ENCODE measurements around the gene PSMB10. TPM values are rescaled to one million over a fixed set of nuclear protein-coding genes. Genes with fewer than 3 reads are reported as not detected.

PSMB10 gene
- total and polyA plus RNA-seq, 2 experiments from 2014 or later, result 26.7 to 53.2 TPM

- TF ChIP-seq, protein P1, sequence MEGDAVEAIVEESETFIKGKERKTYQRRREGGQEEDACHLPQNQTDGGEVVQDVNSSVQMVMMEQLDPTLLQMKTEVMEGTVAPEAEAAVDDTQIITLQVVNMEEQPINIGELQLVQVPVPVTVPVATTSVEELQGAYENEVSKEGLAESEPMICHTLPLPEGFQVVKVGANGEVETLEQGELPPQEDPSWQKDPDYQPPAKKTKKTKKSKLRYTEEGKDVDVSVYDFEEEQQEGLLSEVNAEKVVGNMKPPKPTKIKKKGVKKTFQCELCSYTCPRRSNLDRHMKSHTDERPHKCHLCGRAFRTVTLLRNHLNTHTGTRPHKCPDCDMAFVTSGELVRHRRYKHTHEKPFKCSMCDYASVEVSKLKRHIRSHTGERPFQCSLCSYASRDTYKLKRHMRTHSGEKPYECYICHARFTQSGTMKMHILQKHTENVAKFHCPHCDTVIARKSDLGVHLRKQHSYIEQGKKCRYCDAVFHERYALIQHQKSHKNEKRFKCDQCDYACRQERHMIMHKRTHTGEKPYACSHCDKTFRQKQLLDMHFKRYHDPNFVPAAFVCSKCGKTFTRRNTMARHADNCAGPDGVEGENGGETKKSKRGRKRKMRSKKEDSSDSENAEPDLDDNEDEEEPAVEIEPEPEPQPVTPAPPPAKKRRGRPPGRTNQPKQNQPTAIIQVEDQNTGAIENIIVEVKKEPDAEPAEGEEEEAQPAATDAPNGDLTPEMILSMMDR (IDR thresholded peaks at IDR 0.05; ENCODE audit: low read depth, low read length), result no peak
- H3K36me3 ChIP-seq, result peaks cover 3% of the 10 kb centered on the region
- peak overlapping the region; percentile 73 for H3K4me3 ChIP-seq
- no peak overlapping the region for H3K27ac ChIP-seq
- no peaks in the 10 kb centered on the region for H3K27me3 ChIP-seq
- DNase-seq (ENCODE audit: low read depth in 1 of 2, low spot score in 1 of 2), result no peak
- no peaks in the 10 kb centered on the region for H3K9me3 ChIP-seq (ENCODE audit: low read depth)
- peaks cover 9% of the 10 kb centered on the region for H3K4me1 ChIP-seq (ENCODE audit: low read depth)
Measured at GRCh38 chr16:67934306-67935100, 2.1 kb downstream of the PSMB10 start.

- Histone ChIP-seq H3K36me3 (peaks cover 6% of the 10 kb centered on the region), H3K4me3 (no peak overlapping the region), H3K9me3 (ENCODE audit: low read depth) (no peaks in the 10 kb centered on the region), H3K27ac (no peak overlapping the region), H3K27me3 (no peaks in the 10 kb centered on the region), H3K4me1 (ENCODE audit: low read depth) (peaks cover 9% of the 10 kb centered on the region)
- TF ChIP-seq, protein P1 (IDR thresholded peaks at IDR 0.05; ENCODE audit: low read depth, low read length), result no peak
- no peak for DNase-seq (ENCODE audit: low read depth in 1 of 2, low spot score in 1 of 2)
Measured at GRCh38 chr16:67933805-67934204, 2.8 kb downstream of the PSMB10 start.

- no peaks in the 10 kb centered on the region for H3K27me3 ChIP-seq
- DNase-seq (ENCODE audit: low read depth in 1 of 2, low spot score in 1 of 2), result no peak
- no peaks in the 10 kb centered on the region for H3K9me3 ChIP-seq (ENCODE audit: low read depth)
- no peak overlapping the region for H3K4me3 ChIP-seq
- H3K4me1 ChIP-seq (ENCODE audit: low read depth), result peaks cover 9% of the 10 kb centered on the region
- H3K27ac ChIP-seq, result no peak overlapping the region
- H3K36me3 ChIP-seq, result peaks cover 10% of the 10 kb centered on the region
- TF ChIP-seq, protein P1 (IDR thresholded peaks at IDR 0.05; ENCODE audit: low read depth, low read length), result no peak
Measured at GRCh38 chr16:67932462-67932840, 4.2 kb downstream of the PSMB10 start.

DNA sequence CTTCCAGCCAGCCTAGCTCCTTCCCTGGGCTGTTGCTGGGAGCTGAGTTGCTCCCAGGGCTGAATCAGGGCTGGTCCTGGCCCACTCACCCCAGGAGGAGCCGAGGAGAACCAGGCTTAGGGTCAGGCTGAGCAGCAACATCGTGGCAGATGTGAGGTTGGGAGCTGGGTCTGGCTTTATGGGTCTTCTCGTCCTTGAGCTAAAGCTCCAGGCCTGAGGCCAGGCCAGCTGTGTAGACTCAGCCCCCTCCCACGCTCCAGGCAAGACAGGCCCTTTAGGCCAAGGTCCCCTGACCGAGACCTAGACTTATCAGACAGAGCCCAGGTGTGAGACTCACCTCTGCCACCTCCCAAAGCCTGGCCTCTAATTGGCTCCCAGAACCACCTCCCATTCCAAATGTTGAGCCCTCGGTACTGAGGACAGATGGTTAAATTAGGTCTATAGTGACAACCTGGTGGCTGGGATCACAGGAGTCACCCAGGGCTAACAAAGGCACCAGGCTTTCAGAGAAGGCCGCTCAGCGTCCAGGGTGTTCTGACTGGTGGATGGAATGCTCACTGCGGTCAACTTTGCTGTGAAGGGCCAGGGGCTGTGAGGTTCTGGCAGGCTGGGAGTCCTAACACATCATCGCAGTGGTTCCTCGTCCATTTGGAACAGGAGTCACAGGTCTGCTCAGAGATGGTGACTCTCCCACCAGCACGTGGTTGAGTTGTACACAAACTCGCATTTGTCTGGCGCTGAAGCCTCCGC lies 4.8 kb downstream of the PSMB10 start, which contains the start of gene CTRL:
Gene CTRL (minus strand): TSS at position 151 of the 750 bp plus-strand sequence. CDS start 10 bp downstream, at position 141.
- Histone ChIP-seq H3K4me3 (no peak within 1 kb of the TSS), H3K27ac (no peak within 1 kb of the TSS), H3K4me1 (ENCODE audit: low read depth) (peaks cover 6% of the 10 kb centered on the region), H3K27me3 (no peaks in the 10 kb centered on the region), H3K36me3 (peaks cover 11% of the 10 kb centered on the region), H3K9me3 (ENCODE audit: low read depth) (no peaks in the 10 kb centered on the region)
- TF ChIP-seq, protein P1 (IDR thresholded peaks at IDR 0.05; ENCODE audit: low read depth, low read length), result no peak
- DNase-seq (ENCODE audit: low read depth in 1 of 2, low spot score in 1 of 2), result no peak

DNA sequence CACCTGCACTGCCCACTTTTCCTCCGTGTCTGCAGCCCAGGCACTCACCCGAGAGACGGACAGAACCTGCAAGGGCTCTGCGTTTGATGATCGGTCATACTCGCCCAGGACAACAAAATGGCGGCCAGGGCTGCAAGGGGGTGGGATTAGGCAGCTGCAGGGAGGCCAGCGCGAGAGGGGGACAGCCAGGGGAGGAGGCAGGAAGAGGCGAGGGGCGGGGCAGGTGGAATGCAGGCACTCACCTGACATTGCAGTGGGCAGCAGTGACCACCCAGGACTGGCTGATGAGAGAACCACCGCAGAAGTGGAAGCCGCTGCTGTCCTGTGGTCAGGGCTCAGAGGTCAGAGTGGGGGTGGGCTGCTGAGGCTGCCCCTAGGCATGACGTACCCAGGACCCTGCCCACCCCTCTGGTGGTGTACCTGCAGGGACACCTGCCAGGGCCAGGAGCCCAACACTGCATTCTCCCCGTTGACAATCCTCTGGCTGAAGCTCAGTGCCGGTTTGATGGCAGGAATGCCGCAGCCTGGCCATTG lies 5.9 kb downstream of the PSMB10 start:
- no peak for DNase-seq (ENCODE audit: low read depth in 1 of 2, low spot score in 1 of 2)
- Histone ChIP-seq H3K9me3 (ENCODE audit: low read depth) (no peaks in the 10 kb centered on the region), H3K27ac (no peak overlapping the region), H3K36me3 (peaks cover 11% of the 10 kb centered on the region), H3K4me3 (no peak overlapping the region), H3K4me1 (ENCODE audit: low read depth) (peaks cover 6% of the 10 kb centered on the region), H3K27me3 (no peaks in the 10 kb centered on the region)
- TF ChIP-seq, protein P1 (IDR thresholded peaks at IDR 0.05; ENCODE audit: low read depth, low read length), result no peak
